B cell (primary cell): ENCODE data around the gene LRP6. TPM values are rescaled to one million over a fixed set of nuclear protein-coding genes. Genes with fewer than 3 reads are reported as not detected.
A peak's percentile ranks its signal among the peaks of the same experiment; 100 is the strongest.

Source experiments
- ATAC-seq: fragments of 200-7000 bp; cut with Tn5 transposase; one replicate; pipeline ENCODE4 v1.10.0; 2021; ENCODE audit warnings: low read depth, mild to moderate bottlenecking, moderate number of reproducible peaks, moderate library complexity
- CTCF ChIA-PET: fragments of 350-600 bp; sonication (Branson Sonifier 250); formaldehyde crosslinking; loops from one replicate; lab custom pipeline; 2021; ENCODE audit warnings: antibody characterized with exemption, inconsistent platforms; lab: Charles Lee
- POLR2A ChIA-PET: fragments of 350-600 bp; sonication (Branson Sonifier 250); formaldehyde crosslinking; loops from one replicate; lab custom pipeline; 2021; ENCODE audit warnings: antibody characterized with exemption; lab: Charles Lee
- DNase-seq: peaks from one replicate; pipeline ENCODE4 v3.0.0; 2013
- H2AFZ ChIP-seq: 2 replicates; pipeline ENCODE4 v1.6.1; 2012; ENCODE audit warnings: mild to moderate bottlenecking, low read depth, low read length; ENCODE audit not compliant: insufficient read depth, poor library complexity, severe bottlenecking
- H3K27ac ChIP-seq, 2 donors: 1 replicate in 1 of 2; 2 replicates in 1 of 2; pipeline ENCODE4 v1.5.1; 2012 to 2013; ENCODE audit warnings: low read length in 2 of 2, mild to moderate bottlenecking in 2 of 2, moderate library complexity in 1 of 2
- H3K27me3 ChIP-seq, 4 experiments: fragments of 200-600 bp in 1 of 4; sonication (generic) in 1 of 4; replicated peaks in 1 of 4; 1 replicate in 2 of 4; 2 replicates in 2 of 4; pipeline versions ENCODE4 v1.6.1 to v1.7.0; 2013 to 2016; ENCODE audit warnings: low read length in 3 of 4, mild to moderate bottlenecking in 2 of 4, mixed read lengths in 1 of 4, moderate library complexity in 1 of 4; ENCODE audit not compliant: insufficient read depth in 4 of 4, control insufficient read depth in 3 of 4; ENCODE audit errors: control extremely low read depth in 1 of 4
- H3K36me3 ChIP-seq, 2 experiments: replicated peaks in 1 of 2; 1 replicate in 1 of 2; 2 replicates in 1 of 2; pipeline versions ENCODE4 v1.6.1 to v1.7.1; 2013; ENCODE audit warnings: low read length in 1 of 2; ENCODE audit not compliant: insufficient read depth in 2 of 2, control insufficient read depth in 1 of 2; ENCODE audit errors: control extremely low read depth in 1 of 2, extremely low read depth in 1 of 2
- H3K4me1 ChIP-seq, 2 donors: fragments of 200-600 bp in 1 of 2; sonication (generic) in 1 of 2; 1 replicate in 1 of 2; 2 replicates in 1 of 2; pipeline versions ENCODE4 v1.5.1 to v1.6.1; 2013 to 2017; ENCODE audit warnings: low read length in 2 of 2; ENCODE audit not compliant: control insufficient read depth in 2 of 2, insufficient read depth in 2 of 2
- H3K4me2 ChIP-seq: replicated peaks from 2 replicates; pipeline ENCODE3; 2012; ENCODE audit warnings: mild to moderate bottlenecking, low read depth, low read length; ENCODE audit not compliant: poor library complexity, severe bottlenecking
- H3K4me3 ChIP-seq, 5 experiments: fragments of 200-600 bp in 1 of 5; sonication (generic) in 1 of 5; 1 replicate in 3 of 5; 2 replicates in 2 of 5; pipeline versions ENCODE4 v1.5.1 to v1.7.0; 2011 to 2016; ENCODE audit warnings: low read length in 4 of 5, mild to moderate bottlenecking in 4 of 5, low read depth in 2 of 5, control low read depth in 1 of 5, moderate library complexity in 1 of 5; ENCODE audit not compliant: insufficient read depth in 1 of 5; ENCODE audit errors: control extremely low read depth in 1 of 5, extremely low read depth in 1 of 5
- H3K79me2 ChIP-seq: fragments of 200-600 bp; sonication (generic); one replicate; pipeline ENCODE4 v1.6.0; 2016; ENCODE audit warnings: low read length; ENCODE audit not compliant: control insufficient read depth, insufficient read depth
- H3K9ac ChIP-seq: fragments of 200-600 bp; sonication (generic); 2 replicates; pipeline ENCODE4 v1.6.1; 2017; ENCODE audit warnings: mild to moderate bottlenecking, low read length, moderate library complexity
- H3K9me3 ChIP-seq, 3 donors: one replicate each; pipeline versions ENCODE4 v1.6.1 to v1.7.1; 2013; ENCODE audit warnings: low read length in 2 of 3; ENCODE audit not compliant: control insufficient read depth in 2 of 3, insufficient read depth in 1 of 3; ENCODE audit errors: control extremely low read depth in 1 of 3
- H4K20me1 ChIP-seq: 2 replicates; pipeline ENCODE4 v1.6.0; 2012; ENCODE audit warnings: mild to moderate bottlenecking, low read length; ENCODE audit not compliant: insufficient read depth, control insufficient read depth, poor library complexity, severe bottlenecking
- H3K27ac Mint-ChIP-seq: one replicate; pipeline ENCODE4 v1.8.0; 2021; ENCODE audit warnings: mixed read lengths
- H3K27me3 Mint-ChIP-seq: one replicate; pipeline ENCODE4 v1.8.0; 2021; ENCODE audit warnings: mixed read lengths
- H3K4me1 Mint-ChIP-seq: one replicate; pipeline ENCODE4 v1.8.0; 2021; ENCODE audit warnings: mixed read lengths
- H3K4me3 Mint-ChIP-seq: one replicate; pipeline ENCODE4 v1.8.0; 2021; ENCODE audit warnings: mixed read lengths
- H3K9me3 Mint-ChIP-seq: one replicate; pipeline ENCODE4 v1.8.0; 2022; ENCODE audit warnings: mixed read lengths; ENCODE audit not compliant: insufficient read depth
- EZH2 ChIP-seq: IDR thresholded peaks from 2 replicates; pipeline ENCODE4 v1.6.1; 2012; ENCODE audit warnings: borderline replicate concordance, low read depth, mild to moderate bottlenecking, moderate library complexity, low read length; ENCODE audit not compliant: insufficient read depth, poor library complexity, severe bottlenecking
- WGBS: methylation state at CpG from one replicate; pipeline ENCODE4 v1.1.5; 2013; ENCODE audit warnings: missing lambda C conversion rate; ENCODE audit not compliant: insufficient coverage; 5-methylcytosine and 5-hydroxymethylcytosine counted together
- intact Hi-C: fragments of 100-400 bp; cut with micrococcal nuclease; formaldehyde crosslinking; loops from one replicate; pipeline ENCODE4 v1.10.0; 2022
- polyA plus RNA-seq: library from polyadenylated mRNA; depleted of rRNA; stranded (reverse); fragments of >200 nt; gene quantifications from 2 replicates; pipeline ENCODE4 v1.2.3, GENCODE V29; 2012
- total RNA-seq, 2 donors: library from RNA; stranded (reverse); fragments of 120-200 nt in 1 of 2; gene quantifications; 1 replicate in 1 of 2; 2 replicates in 1 of 2; pipeline versions ENCODE4 v1.2.3 to v1.2.4, GENCODE V29; 2013 to 2022
- TF ChIP-seq, protein P1 (sequence below): fragments of 200-600 bp; IDR thresholded peaks from one replicate; pipeline ENCODE4 v1.8.0; 2022; ENCODE audit warnings: antibody characterized with exemption, mild to moderate bottlenecking

LRP6 gene
- total and polyA plus RNA-seq, 2 donors (not counting 1 experiment from before 2014, with no cell fraction given): 0.34 to 2.8 TPM

DNA sequence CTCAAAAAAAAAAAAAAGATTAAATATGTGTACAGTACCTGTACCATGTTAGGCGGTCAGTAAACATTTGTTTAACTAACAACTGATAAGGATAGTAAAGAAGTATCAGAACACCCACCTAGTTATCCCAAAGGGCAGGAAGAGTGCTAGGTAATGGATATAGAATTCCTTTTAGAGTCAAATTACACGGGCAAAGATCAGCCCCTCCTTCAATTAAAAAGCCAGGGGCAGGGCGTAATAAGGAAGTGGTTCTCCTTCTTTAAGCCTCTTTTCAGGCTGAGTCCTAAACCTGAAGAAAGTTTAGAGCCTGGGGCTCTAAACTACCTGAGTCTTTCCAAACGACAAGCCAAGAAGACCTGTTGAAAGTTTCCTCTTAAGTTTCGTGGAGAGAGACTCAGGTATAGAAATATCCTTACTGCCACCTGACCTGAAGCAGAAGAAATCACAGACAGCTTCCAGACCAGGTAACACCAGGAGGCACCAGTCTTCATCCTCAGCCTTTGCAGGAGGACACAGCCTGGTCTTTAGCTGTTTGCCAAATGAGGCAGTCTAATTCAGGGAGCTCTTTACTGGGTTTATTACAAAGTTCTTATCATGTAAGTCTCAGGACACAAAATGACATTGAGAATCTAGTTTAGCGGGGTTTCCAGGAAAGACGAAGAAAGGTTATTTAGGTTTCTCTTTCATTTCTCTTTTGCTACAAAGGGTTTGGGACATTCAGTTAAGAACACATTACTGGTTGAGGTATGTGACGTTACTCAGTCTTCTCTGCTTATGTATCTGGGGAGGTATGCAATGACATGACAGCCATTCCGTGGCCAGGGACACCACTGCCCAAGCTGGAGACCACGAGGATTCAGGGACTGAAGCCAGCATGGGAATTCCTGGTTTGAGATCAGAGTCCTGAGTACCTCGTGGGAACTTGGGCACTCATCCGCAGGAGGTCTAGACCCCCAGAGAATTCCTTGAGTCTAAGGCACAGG is 195.9 kb downstream of the LRP6 start, which contains the start of gene BCL2L14:
TSS of gene BCL2L14 (plus strand) at position 266 of the 983 bp plus-strand sequence. CDS start 8,367 bp downstream, outside the sequence.
- no peaks in the 10 kb centered on the region for H4K20me1 ChIP-seq
- H3K9me3 ChIP-seq: no peaks in the 10 kb centered on the region
- H2AFZ ChIP-seq: peak within 1 kb of the TSS; percentile 65
- no peaks in the 10 kb centered on the region for H3K36me3 ChIP-seq
- peaks cover 11 to 19% of the 10 kb centered on the region in 2 donors for H3K4me1 ChIP-seq
- H3K9me3 Mint-ChIP-seq: no peaks in the 10 kb centered on the region
- H3K27me3 ChIP-seq: peaks cover 0 to 5% (median 0%) of the 10 kb centered on the region in 4 experiments
- ATAC-seq: no peak
- H3K27ac ChIP-seq: no peak within 1 kb of the TSS
- peak within 1 kb of the TSS; percentile 73 for H3K4me3 Mint-ChIP-seq
- WGBS: 81% methylated on average over 5 of the region's 12 CpGs
- TF ChIP-seq, protein P1, sequence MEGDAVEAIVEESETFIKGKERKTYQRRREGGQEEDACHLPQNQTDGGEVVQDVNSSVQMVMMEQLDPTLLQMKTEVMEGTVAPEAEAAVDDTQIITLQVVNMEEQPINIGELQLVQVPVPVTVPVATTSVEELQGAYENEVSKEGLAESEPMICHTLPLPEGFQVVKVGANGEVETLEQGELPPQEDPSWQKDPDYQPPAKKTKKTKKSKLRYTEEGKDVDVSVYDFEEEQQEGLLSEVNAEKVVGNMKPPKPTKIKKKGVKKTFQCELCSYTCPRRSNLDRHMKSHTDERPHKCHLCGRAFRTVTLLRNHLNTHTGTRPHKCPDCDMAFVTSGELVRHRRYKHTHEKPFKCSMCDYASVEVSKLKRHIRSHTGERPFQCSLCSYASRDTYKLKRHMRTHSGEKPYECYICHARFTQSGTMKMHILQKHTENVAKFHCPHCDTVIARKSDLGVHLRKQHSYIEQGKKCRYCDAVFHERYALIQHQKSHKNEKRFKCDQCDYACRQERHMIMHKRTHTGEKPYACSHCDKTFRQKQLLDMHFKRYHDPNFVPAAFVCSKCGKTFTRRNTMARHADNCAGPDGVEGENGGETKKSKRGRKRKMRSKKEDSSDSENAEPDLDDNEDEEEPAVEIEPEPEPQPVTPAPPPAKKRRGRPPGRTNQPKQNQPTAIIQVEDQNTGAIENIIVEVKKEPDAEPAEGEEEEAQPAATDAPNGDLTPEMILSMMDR: no peak
- TF ChIP-seq EZH2: no peak
- POLR2A ChIA-PET: interaction anchor here (0.6 kb wide), 1 partner anchor 13 kb away, joined by 3 read pairs; no protein-coding TSS in a partner anchor
- H3K4me1 Mint-ChIP-seq: peaks cover 15% of the 10 kb centered on the region
- peak within 1 kb of the TSS; percentile 65 for H3K9ac ChIP-seq
- intact Hi-C loops: no loop called here
- H3K4me2 ChIP-seq: peak within 1 kb of the TSS; percentile 58
- no peaks in the 10 kb centered on the region for H3K79me2 ChIP-seq
- H3K27me3 Mint-ChIP-seq: peaks cover 14% of the 10 kb centered on the region
- no peak within 1 kb of the TSS for H3K27ac Mint-ChIP-seq
- peak; percentile 28 for DNase-seq
- peak within 1 kb of the TSS in 3 of 5 experiments; percentile 19 to 55 (median 38) for H3K4me3 ChIP-seq
- CTCF ChIA-PET: no interaction called here
